D721Med (cell line): ENCODE results near the gene UGT1A8.

Experiments used
- DNase-seq: peaks from one replicate; pipeline ENCODE4 v3.0.0; 2011; ENCODE audit warnings: low spot score; ENCODE audit not compliant: insufficient read length
- FAIRE-seq: peaks from 2 replicates; lab custom pipeline; 2011; peaks lifted over from hg19 to GRCh38; lab: Jason Lieb, UNC
- TF ChIP-seq, protein P1 (sequence below): IDR thresholded peaks from 2 replicates; pipeline ENCODE4 v1.5.1; 2012; ENCODE audit warnings: mild to moderate bottlenecking, control low read depth; ENCODE audit not compliant: insufficient read depth; ENCODE audit errors: missing control alignments

Gene UGT1A8

DNA sequence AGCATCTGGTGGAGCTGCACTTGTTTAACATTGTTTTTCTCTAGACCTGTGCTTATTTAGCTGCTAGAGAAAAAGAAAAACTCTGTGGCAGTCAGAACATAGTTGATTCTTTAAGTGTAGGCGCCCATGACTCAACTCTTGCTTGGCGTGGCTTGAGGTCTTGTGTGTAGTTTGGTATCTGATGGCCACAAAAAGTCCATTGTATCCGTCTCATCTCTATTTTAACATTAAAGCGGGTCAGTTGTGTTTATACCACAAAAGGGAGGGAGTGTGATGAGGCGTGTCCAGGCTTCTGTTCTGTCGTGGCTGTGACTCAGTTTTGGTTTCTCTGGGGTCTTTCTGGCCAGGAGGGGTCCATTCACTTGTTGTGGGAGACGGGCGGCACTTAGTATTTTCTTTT, 24.2 kb upstream of the UGT1A8 start:
- no peak for DNase-seq
- TF ChIP-seq, protein P1, sequence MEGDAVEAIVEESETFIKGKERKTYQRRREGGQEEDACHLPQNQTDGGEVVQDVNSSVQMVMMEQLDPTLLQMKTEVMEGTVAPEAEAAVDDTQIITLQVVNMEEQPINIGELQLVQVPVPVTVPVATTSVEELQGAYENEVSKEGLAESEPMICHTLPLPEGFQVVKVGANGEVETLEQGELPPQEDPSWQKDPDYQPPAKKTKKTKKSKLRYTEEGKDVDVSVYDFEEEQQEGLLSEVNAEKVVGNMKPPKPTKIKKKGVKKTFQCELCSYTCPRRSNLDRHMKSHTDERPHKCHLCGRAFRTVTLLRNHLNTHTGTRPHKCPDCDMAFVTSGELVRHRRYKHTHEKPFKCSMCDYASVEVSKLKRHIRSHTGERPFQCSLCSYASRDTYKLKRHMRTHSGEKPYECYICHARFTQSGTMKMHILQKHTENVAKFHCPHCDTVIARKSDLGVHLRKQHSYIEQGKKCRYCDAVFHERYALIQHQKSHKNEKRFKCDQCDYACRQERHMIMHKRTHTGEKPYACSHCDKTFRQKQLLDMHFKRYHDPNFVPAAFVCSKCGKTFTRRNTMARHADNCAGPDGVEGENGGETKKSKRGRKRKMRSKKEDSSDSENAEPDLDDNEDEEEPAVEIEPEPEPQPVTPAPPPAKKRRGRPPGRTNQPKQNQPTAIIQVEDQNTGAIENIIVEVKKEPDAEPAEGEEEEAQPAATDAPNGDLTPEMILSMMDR = no peak
- FAIRE-seq = no peak

DNA sequence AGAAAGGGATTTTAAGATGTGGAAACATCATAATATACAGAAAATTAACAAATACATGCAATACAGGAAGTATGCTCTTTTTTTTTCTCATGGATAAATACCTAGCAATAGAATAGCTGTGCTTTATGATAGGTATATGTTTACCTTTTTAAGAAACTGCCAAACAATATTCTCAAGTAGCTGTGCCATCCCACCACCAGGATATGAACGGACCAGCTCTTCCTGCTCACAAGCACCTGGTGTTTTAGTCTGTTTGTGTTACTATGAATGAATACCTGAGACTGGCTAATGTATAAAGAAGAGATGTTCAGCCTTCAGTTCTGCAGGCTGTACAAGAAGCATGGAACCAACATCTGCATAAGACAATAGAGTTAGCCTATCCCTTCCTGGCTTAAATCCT, 19.9 kb upstream of the UGT1A8 start:
- FAIRE-seq (no peak), DNase-seq (no peak)
- TF ChIP-seq, protein P1 = no peak

DNA sequence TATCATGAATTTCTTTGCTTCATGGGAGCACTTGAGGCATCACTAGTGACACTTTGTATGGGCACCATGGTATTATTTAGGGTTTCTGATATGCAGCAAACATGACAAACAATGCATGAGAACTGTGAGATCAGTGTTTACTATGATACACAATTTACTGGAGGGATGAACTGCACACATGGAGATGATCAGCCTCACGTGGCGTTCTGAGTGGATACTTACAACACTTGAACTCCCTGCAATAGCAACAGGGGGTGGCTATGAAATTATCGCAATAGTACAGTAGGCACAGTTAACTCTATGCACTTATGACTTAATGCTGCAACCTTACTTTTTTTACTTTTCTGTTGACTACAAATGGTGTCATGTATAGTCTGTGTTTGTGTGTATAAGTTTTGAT, 18.5 kb upstream of the UGT1A8 start:
- FAIRE-seq (no peak), DNase-seq (no peak)
- TF ChIP-seq, protein P1 = no peak

- DNase-seq (no peak), FAIRE-seq (no peak)
- TF ChIP-seq, protein P1 = no peak
These were observed 17.0 kb upstream of the UGT1A8 start for GRCh38 chr2:233600386-233600785.

DNA sequence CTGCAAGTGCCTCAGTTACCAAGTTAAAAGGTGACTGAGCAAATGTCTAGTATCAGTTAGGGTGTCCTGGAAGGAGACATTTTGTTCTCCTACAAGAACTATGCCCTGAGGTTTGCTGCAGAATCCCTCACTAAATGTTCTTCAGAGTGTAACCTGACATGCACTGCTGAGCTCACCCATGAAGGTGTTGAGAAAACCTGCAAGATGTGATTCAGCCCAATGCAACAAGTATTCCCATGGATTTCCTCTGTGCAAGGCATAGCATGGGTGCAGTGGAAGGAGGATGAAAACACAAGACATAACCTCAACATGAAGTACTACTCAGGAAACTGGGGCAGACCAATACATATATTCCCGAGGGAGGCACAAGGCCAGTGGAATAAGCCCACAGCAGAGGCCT, 15.4 kb upstream of the UGT1A8 start:
- FAIRE-seq = no peak
- DNase-seq = no peak
- TF ChIP-seq, protein P1 = no peak

DNA sequence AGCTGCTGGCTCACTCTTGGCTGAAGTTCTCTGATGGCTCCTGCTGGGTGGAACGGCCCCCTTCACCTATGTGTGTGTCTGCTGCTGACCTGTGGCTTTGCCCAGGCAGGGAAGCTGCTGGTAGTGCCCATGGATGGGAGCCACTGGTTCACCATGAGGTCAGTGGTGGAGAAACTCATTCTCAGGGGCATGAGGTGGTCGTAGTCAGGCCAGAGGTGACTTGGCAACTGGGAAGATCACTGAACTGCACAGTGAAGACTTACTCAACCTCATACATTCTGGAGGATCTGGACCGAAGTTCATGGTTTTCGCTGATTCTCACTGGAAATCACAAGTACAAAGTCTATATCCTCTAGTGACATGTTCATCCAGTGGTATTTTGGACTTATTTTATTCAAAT, 13.9 kb upstream of the UGT1A8 start:
- TF ChIP-seq, protein P1 = no peak
- no peak for DNase-seq
- no peak for FAIRE-seq

DNA sequence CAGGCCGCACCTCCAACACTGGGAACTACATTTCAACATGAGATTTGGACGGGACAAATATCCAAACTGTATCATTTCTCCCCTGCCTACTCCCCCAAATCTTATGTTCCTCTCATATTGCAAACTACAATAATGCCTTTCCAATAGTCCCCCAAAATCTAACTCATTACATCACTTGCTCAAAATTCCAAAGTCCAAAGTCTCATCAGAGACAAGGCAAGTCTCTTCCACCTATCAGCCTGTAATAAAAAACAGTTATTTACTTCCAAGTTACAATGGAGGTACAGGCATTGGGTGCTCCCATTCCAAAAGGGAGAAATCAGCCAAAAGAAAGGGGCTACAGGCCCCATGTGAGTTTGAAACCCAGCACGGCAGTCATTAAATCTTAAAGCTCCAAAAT, 12.6 kb upstream of the UGT1A8 start:
- DNase-seq (no peak), FAIRE-seq (no peak)
- TF ChIP-seq, protein P1 = no peak
